HEK293 (cell line): ENCODE measurements around the gene SLC26A8.

Experiments
- CTCF ChIA-PET: fragments of 350-600 bp; formaldehyde crosslinking; extraction: SDS; loops from one replicate; lab custom pipeline; 2021; ENCODE audit warnings: antibody characterized with exemption; lab: Yijun Ruan, JAX
- POLR2A ChIA-PET: fragments of 300-600 bp; formaldehyde crosslinking; extraction: SDS; loops from one replicate; lab custom pipeline; 2020; ENCODE audit warnings: antibody characterized with exemption, inconsistent platforms; lab: Yijun Ruan, JAX
- H3K27ac ChIP-seq: fragments of 200-500 bp; sonication (Bioruptor generic); 2 replicates; pipeline ENCODE4 v1.5.1; 2014; ENCODE audit warnings: low read depth, low read length, control low read depth, inconsistent platforms; ENCODE audit errors: extremely low read depth
- H3K36me3 ChIP-seq, 2 experiments: fragments of 200-500 bp in 1 of 2; sonication (Bioruptor generic) in 1 of 2; 1 replicate in 1 of 2; 2 replicates in 1 of 2; pipeline ENCODE4 v1.5.1; 2014 to 2017; ENCODE audit warnings: inconsistent platforms in 2 of 2, low read length in 2 of 2; ENCODE audit not compliant: control insufficient read depth in 2 of 2, insufficient read depth in 1 of 2
- H3K4me1 ChIP-seq: fragments of 200-500 bp; sonication (Bioruptor generic); 2 replicates; pipeline ENCODE4 v1.5.1; 2014; ENCODE audit warnings: mild to moderate bottlenecking, low read length, inconsistent platforms; ENCODE audit not compliant: control insufficient read depth, insufficient read depth
- H3K4me3 ChIP-seq: 2 replicates; pipeline ENCODE4 v1.5.1; 2011; ENCODE audit warnings: low read depth, mild to moderate bottlenecking, control low read depth, low read length, moderate library complexity
- H3K9me3 ChIP-seq: fragments of 200-500 bp; sonication (Bioruptor generic); 2 replicates; pipeline ENCODE4 v1.5.1; 2014; ENCODE audit warnings: low read depth, low read length, inconsistent platforms; ENCODE audit not compliant: control insufficient read depth, insufficient read depth
- IKZF3 ChIP-seq: fragments of 450-650 bp; IDR thresholded peaks from 2 replicates; pipeline ENCODE4 v1.5.0; 2018; ENCODE audit warnings: missing biosample characterization, mild to moderate bottlenecking, missing genetic modification characterization, moderate library complexity
- INSM2 ChIP-seq: fragments of 450-650 bp; formaldehyde crosslinking; IDR thresholded peaks from 2 replicates; pipeline ENCODE4 v1.5.1; 2016; ENCODE audit warnings: missing biosample characterization, missing genetic modification characterization
- PATZ1 ChIP-seq: fragments of 450-650 bp; formaldehyde crosslinking; IDR thresholded peaks from 2 replicates; pipeline ENCODE4 v1.5.1; 2016; ENCODE audit warnings: missing biosample characterization, missing genetic modification characterization
- PRDM2 ChIP-seq: fragments of 450-650 bp; formaldehyde crosslinking; IDR thresholded peaks from 2 replicates; pipeline ENCODE4 v1.5.1; 2016; ENCODE audit warnings: missing biosample characterization, missing genetic modification characterization, borderline replicate concordance
- YY1 ChIP-seq: fragments of 450-650 bp; formaldehyde crosslinking; IDR thresholded peaks from 2 replicates; pipeline ENCODE4 v1.5.1; 2018; ENCODE audit warnings: missing biosample characterization, missing genetic modification characterization
- ZBTB17 ChIP-seq: fragments of 450-650 bp; formaldehyde crosslinking; IDR thresholded peaks from 2 replicates; pipeline ENCODE4 v1.5.1; 2016; ENCODE audit warnings: missing biosample characterization, missing genetic modification characterization
- ZBTB49 ChIP-seq: fragments of 450-650 bp; formaldehyde crosslinking; IDR thresholded peaks from 2 replicates; pipeline ENCODE4 v1.5.1; 2016; ENCODE audit warnings: missing biosample characterization, missing genetic modification characterization, low read depth
- ZNF114 ChIP-seq: fragments of 450-650 bp; formaldehyde crosslinking; IDR thresholded peaks from 2 replicates; pipeline ENCODE4 v1.5.0; 2017; ENCODE audit warnings: missing biosample characterization, missing genetic modification characterization
- ZNF510 ChIP-seq: fragments of 450-650 bp; formaldehyde crosslinking; IDR thresholded peaks from 2 replicates; pipeline ENCODE4 v1.5.1; 2018; ENCODE audit warnings: mild to moderate bottlenecking, missing genetic modification characterization, missing biosample characterization; ENCODE audit not compliant: insufficient replicate concordance
- ZNF513 ChIP-seq: fragments of 450-650 bp; IDR thresholded peaks from 2 replicates; pipeline ENCODE4 v1.5.1; 2018; ENCODE audit warnings: missing biosample characterization, missing genetic modification characterization
- ZNF623 ChIP-seq: fragments of 450-650 bp; formaldehyde crosslinking; IDR thresholded peaks from 2 replicates; pipeline ENCODE4 v1.5.1; 2016; ENCODE audit warnings: missing biosample characterization, missing genetic modification characterization

SLC26A8 gene

GRCh38 chr6:36063318-36064060, 39.0 kb upstream of the SLC26A8 start:
- H3K36me3 ChIP-seq = peaks cover 4 to 27% of the 10 kb centered on the region in 2 experiments; a peak in 1 of 3 replicates
- TF ChIP-seq YY1 (no peak), PRDM2 (tag by site-specific recombination) (no peak), INSM2 (no peak), ZNF513 (no peak), ZNF510 (no peak), PATZ1 (tag by site-specific recombination) (no peak), ZNF623 (tag by site-specific recombination) (no peak), ZNF114 (tag by site-specific recombination) (no peak), IKZF3 (tag by site-specific recombination) (no peak), ZBTB17 (tag by site-specific recombination) (no peak), ZBTB49 (tag by site-specific recombination) (no peak)
- ChIA-PET CTCF (interaction anchor here (7.4 kb wide), 1 partner anchor 35 kb away, joined by 36 read pairs; the partner anchor contains the start of gene MAPK14), POLR2A (no interaction called here)
- H3K27ac ChIP-seq = no peak overlapping the region
- no peak overlapping the region for H3K4me3 ChIP-seq
- peaks cover 22% of the 10 kb centered on the region for H3K4me1 ChIP-seq
- H3K9me3 ChIP-seq = no peaks in the 10 kb centered on the region
